Transverse colon (tissue), 3 donors: ENCODE results near the gene ACIN1.

Source experiments
- POLR2A ChIP-seq: fragments of 450-650 bp; IDR thresholded peaks from one replicate; pipeline ENCODE4 v1.6.1; 2016; ENCODE audit warnings: antibody characterized with exemption, mild to moderate bottlenecking, moderate library complexity
- TF ChIP-seq, protein P1 (sequence below), 5 experiments: fragments of 200-600 bp in 3 of 5; fragments of 450-650 bp in 2 of 5; sonication (generic) in 3 of 5; IDR thresholded peaks; 1 replicate in 2 of 5; 2 replicates in 3 of 5; pipeline ENCODE4 v1.5.1; 2016 to 2017; ENCODE audit warnings: antibody characterized with exemption in 5 of 5, inconsistent platforms in 3 of 5, mild to moderate bottlenecking in 2 of 5, moderate library complexity in 1 of 5

DNA sequence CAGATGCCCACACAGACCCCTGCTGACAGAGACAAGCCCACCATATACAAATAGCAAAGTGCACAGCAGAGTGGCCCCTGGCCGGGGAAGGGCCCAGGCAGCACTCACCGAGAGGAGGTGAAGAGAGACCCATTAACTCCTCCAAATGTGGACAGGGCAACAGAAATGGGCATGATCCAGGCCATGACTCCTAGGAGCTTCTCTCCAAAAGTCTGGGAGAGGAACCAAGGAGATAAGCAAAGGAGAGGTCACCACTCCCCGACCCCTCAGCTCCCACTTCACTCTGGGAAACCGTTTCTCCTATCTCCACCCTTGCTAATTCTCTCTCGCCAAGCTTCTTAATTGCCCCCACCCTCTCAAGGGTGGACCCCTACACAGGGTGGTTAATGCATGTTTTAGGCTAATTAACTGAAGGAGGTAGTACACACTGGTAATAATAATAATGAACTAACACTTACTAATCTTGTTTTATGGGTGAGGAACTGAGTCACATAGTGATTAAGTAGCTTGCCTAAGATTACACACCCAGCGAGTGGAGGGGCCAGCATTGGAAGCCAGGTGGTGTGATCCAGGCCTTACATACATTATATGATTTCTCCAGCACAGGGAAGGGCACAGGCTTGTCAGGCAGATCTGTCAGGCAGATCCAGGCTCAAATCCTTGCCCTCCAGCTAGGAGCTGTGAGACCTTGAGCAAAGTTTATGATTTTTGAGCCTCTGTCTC lies 43.0 kb upstream of the ACIN1 start:
- TF ChIP-seq POLR2A: no peak
- TF ChIP-seq, protein P1, sequence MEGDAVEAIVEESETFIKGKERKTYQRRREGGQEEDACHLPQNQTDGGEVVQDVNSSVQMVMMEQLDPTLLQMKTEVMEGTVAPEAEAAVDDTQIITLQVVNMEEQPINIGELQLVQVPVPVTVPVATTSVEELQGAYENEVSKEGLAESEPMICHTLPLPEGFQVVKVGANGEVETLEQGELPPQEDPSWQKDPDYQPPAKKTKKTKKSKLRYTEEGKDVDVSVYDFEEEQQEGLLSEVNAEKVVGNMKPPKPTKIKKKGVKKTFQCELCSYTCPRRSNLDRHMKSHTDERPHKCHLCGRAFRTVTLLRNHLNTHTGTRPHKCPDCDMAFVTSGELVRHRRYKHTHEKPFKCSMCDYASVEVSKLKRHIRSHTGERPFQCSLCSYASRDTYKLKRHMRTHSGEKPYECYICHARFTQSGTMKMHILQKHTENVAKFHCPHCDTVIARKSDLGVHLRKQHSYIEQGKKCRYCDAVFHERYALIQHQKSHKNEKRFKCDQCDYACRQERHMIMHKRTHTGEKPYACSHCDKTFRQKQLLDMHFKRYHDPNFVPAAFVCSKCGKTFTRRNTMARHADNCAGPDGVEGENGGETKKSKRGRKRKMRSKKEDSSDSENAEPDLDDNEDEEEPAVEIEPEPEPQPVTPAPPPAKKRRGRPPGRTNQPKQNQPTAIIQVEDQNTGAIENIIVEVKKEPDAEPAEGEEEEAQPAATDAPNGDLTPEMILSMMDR (IDR thresholded peaks at IDR 0.05): no peak
